Fibroblast of the conjunctiva (primary cell): ENCODE measurements around the gene COL1A2.

Source experiments
- DNase-seq: peaks from one replicate; pipeline ENCODE4 v3.0.0-alpha.2; 2010; ENCODE audit warnings: low read depth

Gene COL1A2

GRCh38 chr7:94394437-94395140 lies at the start of gene COL1A2:
Gene COL1A2, plus strand, starts transcription at chr7:94394895. Its CDS starts 137 bp downstream, at chr7:94395032.
- DNase-seq = peak; percentile 98

GRCh38 chr7:94345907-94346306 lies 48.8 kb upstream of the COL1A2 start:
- no peak for DNase-seq

GRCh38 chr7:94348142-94348541 lies 46.6 kb upstream of the COL1A2 start:
- DNase-seq = peak; percentile 95

- DNase-seq = no peak
Measured at GRCh38 chr7:94350734-94351133, 44.0 kb upstream of the COL1A2 start.

- DNase-seq = no peak
Measured at GRCh38 chr7:94351703-94352102, 43.0 kb upstream of the COL1A2 start.

GRCh38 chr7:94352887-94353286 lies 41.8 kb upstream of the COL1A2 start:
- DNase-seq = no peak

- no peak for DNase-seq
Measured at GRCh38 chr7:94354953-94355352, 39.7 kb upstream of the COL1A2 start.

GRCh38 chr7:94355454-94355853 lies 39.2 kb upstream of the COL1A2 start:
- DNase-seq = peak; percentile 59

GRCh38 chr7:94357076-94357475 lies 37.6 kb upstream of the COL1A2 start:
- no peak for DNase-seq

GRCh38 chr7:94360926-94361325 lies 33.8 kb upstream of the COL1A2 start:
- no peak for DNase-seq

GRCh38 chr7:94362276-94362675 lies 32.4 kb upstream of the COL1A2 start:
- DNase-seq = no peak

GRCh38 chr7:94364816-94365215 lies 29.9 kb upstream of the COL1A2 start:
- no peak for DNase-seq

GRCh38 chr7:94366163-94366562 lies 28.5 kb upstream of the COL1A2 start:
- no peak for DNase-seq

GRCh38 chr7:94366832-94367231 lies 27.9 kb upstream of the COL1A2 start:
- DNase-seq = no peak

- peak; percentile 71 for DNase-seq
Measured at GRCh38 chr7:94367949-94368348, 26.7 kb upstream of the COL1A2 start.

GRCh38 chr7:94368371-94368791 lies 26.3 kb upstream of the COL1A2 start:
- DNase-seq = peak; percentile 97

GRCh38 chr7:94374231-94374630 lies 20.5 kb upstream of the COL1A2 start:
- peak; percentile 93 for DNase-seq

- peak; percentile 97 for DNase-seq
Measured at GRCh38 chr7:94374721-94375566, 19.8 kb upstream of the COL1A2 start.

- peak; percentile 95 for DNase-seq
Measured at GRCh38 chr7:94375691-94376090, 19.0 kb upstream of the COL1A2 start.

GRCh38 chr7:94376281-94376680 lies 18.4 kb upstream of the COL1A2 start:
- no peak for DNase-seq

- no peak for DNase-seq
Measured at GRCh38 chr7:94378356-94378755, 16.3 kb upstream of the COL1A2 start.

GRCh38 chr7:94380264-94380663 lies 14.4 kb upstream of the COL1A2 start:
- no peak for DNase-seq

- no peak for DNase-seq
Measured at GRCh38 chr7:94382132-94382531, 12.6 kb upstream of the COL1A2 start.
